Neural progenitor cell (in vitro differentiated cells): Measurements from ENCODE around the gene AGBL4. TPM values are rescaled to one million over a fixed set of nuclear protein-coding genes. Genes with fewer than 3 reads are reported as not detected.

ENCODE experiments used
- DNase-seq: peaks from one replicate; pipeline ENCODE4 v3.0.0-alpha.2; 2016; ENCODE audit warnings: low spot score
- H2AFZ ChIP-seq: fragments of 200-600 bp; sonication (generic); replicated peaks from 2 replicates; pipeline ENCODE4 v1.6.1; 2016; ENCODE audit warnings: antibody characterized with exemption
- H3F3A ChIP-seq: fragments of 200-600 bp; sonication (generic); 2 replicates; pipeline ENCODE4 v1.6.1; 2016; ENCODE audit warnings: antibody characterized with exemption, low read depth
- H3K27ac ChIP-seq: fragments of 200-600 bp; sonication (generic); 2 replicates; pipeline ENCODE4 v1.5.1; 2016; ENCODE audit warnings: mild to moderate bottlenecking
- H3K27me3 ChIP-seq: fragments of 200-600 bp; sonication (generic); 2 replicates; pipeline ENCODE4 v1.6.1; 2016; ENCODE audit warnings: mild to moderate bottlenecking, moderate library complexity
- H3K36me3 ChIP-seq: fragments of 200-600 bp; sonication (generic); 2 replicates; pipeline ENCODE4 v1.5.1; 2016
- H3K4me1 ChIP-seq: fragments of 200-600 bp; sonication (generic); 2 replicates; pipeline ENCODE4 v1.6.1; 2016; ENCODE audit warnings: mixed run types
- H3K4me2 ChIP-seq: fragments of 200-600 bp; sonication (generic); 2 replicates; pipeline ENCODE4 v1.6.1; 2016
- H3K4me3 ChIP-seq: fragments of 200-600 bp; sonication (generic); 2 replicates; pipeline ENCODE4 v1.5.1; 2016
- H3K79me2 ChIP-seq: fragments of 200-600 bp; sonication (generic); 2 replicates; pipeline ENCODE4 v1.6.1; 2016; ENCODE audit warnings: low read depth
- H3K9ac ChIP-seq: fragments of 200-600 bp; sonication (generic); 2 replicates; pipeline ENCODE4 v1.6.1; 2016
- H3K9me3 ChIP-seq: fragments of 200-600 bp; sonication (generic); 2 replicates; pipeline ENCODE4 v1.5.1; 2016; ENCODE audit warnings: low read depth
- H4K20me1 ChIP-seq: fragments of 200-600 bp; sonication (generic); 2 replicates; pipeline ENCODE4 v1.6.1; 2016; ENCODE audit warnings: low read depth
- H3K27ac Mint-ChIP-seq: 3 replicates; pipeline ENCODE4 v1.8.0; 2021; ENCODE audit warnings: mixed read lengths
- H3K27me3 Mint-ChIP-seq: 2 replicates; pipeline ENCODE4 v1.8.0; 2022; ENCODE audit warnings: low read depth, mild to moderate bottlenecking, inconsistent platforms, moderate library complexity, mixed read lengths; ENCODE audit not compliant: insufficient read depth
- H3K36me3 Mint-ChIP-seq: 3 replicates; pipeline ENCODE4 v1.8.0; 2021; ENCODE audit warnings: mixed read lengths
- H3K4me1 Mint-ChIP-seq: 3 replicates; pipeline ENCODE4 v1.8.0; 2021; ENCODE audit warnings: mixed read lengths
- H3K4me3 Mint-ChIP-seq: 3 replicates; pipeline ENCODE4 v1.8.0; 2021; ENCODE audit warnings: mild to moderate bottlenecking, moderate library complexity, mixed read lengths
- H3K9me3 Mint-ChIP-seq: 3 replicates; pipeline ENCODE4 v1.8.0; 2020; ENCODE audit warnings: mixed read lengths
- EZH2 ChIP-seq: fragments of 200-600 bp; sonication (generic); IDR thresholded peaks from 2 replicates; pipeline ENCODE4 v1.6.1; 2017; ENCODE audit warnings: antibody characterized with exemption, mild to moderate bottlenecking, moderate library complexity
- EZH2phosphoT487 ChIP-seq: fragments of 200-600 bp; sonication (generic); IDR thresholded peaks from 2 replicates; pipeline ENCODE4 v1.6.1; 2017; ENCODE audit warnings: antibody characterized with exemption
- total RNA-seq: library from RNA; depleted of rRNA; stranded (reverse); fragments of >200 nt; gene quantifications from 2 replicates; pipeline ENCODE4 v1.2.3, GENCODE V29; 2015; ENCODE audit warnings: low replicate concordance
- TF ChIP-seq, protein P1 (sequence below): fragments of 200-600 bp; sonication (generic); IDR thresholded peaks from 2 replicates; pipeline ENCODE4 v1.5.1; 2017; ENCODE audit warnings: antibody characterized with exemption, mild to moderate bottlenecking

Gene AGBL4
- total RNA-seq, 1 donor from 2014 or later: 1.5 TPM

GRCh38 chr1:48536477-48536876 lies 1487.3 kb downstream of the AGBL4 start:
- DNase-seq: no peak
- peaks cover 18% of the 10 kb centered on the region for H3K4me1 Mint-ChIP-seq
- H2AFZ ChIP-seq: no peak overlapping the region
- TF ChIP-seq EZH2 (no peak), EZH2phosphoT487 (no peak)
- TF ChIP-seq, protein P1, sequence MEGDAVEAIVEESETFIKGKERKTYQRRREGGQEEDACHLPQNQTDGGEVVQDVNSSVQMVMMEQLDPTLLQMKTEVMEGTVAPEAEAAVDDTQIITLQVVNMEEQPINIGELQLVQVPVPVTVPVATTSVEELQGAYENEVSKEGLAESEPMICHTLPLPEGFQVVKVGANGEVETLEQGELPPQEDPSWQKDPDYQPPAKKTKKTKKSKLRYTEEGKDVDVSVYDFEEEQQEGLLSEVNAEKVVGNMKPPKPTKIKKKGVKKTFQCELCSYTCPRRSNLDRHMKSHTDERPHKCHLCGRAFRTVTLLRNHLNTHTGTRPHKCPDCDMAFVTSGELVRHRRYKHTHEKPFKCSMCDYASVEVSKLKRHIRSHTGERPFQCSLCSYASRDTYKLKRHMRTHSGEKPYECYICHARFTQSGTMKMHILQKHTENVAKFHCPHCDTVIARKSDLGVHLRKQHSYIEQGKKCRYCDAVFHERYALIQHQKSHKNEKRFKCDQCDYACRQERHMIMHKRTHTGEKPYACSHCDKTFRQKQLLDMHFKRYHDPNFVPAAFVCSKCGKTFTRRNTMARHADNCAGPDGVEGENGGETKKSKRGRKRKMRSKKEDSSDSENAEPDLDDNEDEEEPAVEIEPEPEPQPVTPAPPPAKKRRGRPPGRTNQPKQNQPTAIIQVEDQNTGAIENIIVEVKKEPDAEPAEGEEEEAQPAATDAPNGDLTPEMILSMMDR: no peak
- no peaks in the 10 kb centered on the region for H3F3A ChIP-seq
- H3K4me2 ChIP-seq: no peak overlapping the region
- no peak overlapping the region for H3K9ac ChIP-seq
- no peaks in the 10 kb centered on the region for H3K9me3 ChIP-seq
- H3K27ac Mint-ChIP-seq: no peak overlapping the region
- H3K27ac ChIP-seq: no peak overlapping the region
- H3K36me3 Mint-ChIP-seq: no peaks in the 10 kb centered on the region
- no peak overlapping the region for H3K4me3 ChIP-seq
- peaks cover 2% of the 10 kb centered on the region for H3K27me3 Mint-ChIP-seq
- peaks cover under 1% of the 10 kb centered on the region for H4K20me1 ChIP-seq
- no peaks in the 10 kb centered on the region for H3K27me3 ChIP-seq
- H3K4me1 ChIP-seq: peaks cover 20% of the 10 kb centered on the region
- H3K36me3 ChIP-seq: no peaks in the 10 kb centered on the region
- no peaks in the 10 kb centered on the region for H3K9me3 Mint-ChIP-seq
- no peak overlapping the region for H3K4me3 Mint-ChIP-seq
- no peaks in the 10 kb centered on the region for H3K79me2 ChIP-seq

DNA sequence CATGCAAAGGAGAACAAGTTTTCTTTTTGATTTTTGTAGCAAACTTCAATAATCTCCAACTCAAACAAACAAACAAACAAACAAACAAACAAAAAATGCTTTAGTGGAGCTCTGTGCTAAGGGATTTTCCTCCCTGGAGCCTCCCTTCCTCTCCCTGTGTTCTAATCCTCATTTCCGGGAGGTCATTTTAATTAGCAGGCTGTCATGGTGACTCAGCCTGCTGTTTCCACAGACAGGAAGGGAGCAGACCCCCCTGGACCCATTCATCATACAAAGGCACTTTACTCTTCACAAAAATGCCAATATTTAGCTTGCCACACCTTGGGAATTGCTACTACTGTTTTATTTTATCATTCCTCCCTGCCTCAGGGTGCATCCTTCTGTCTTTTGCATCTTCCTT lies 1490.8 kb downstream of the AGBL4 start:
- H3K4me1 Mint-ChIP-seq: peaks cover 20% of the 10 kb centered on the region
- no peaks in the 10 kb centered on the region for H3K9me3 Mint-ChIP-seq
- no peaks in the 10 kb centered on the region for H3K36me3 ChIP-seq
- peak overlapping the region; percentile 35 for H3K4me2 ChIP-seq
- no peak overlapping the region for H3K4me3 Mint-ChIP-seq
- peak overlapping the region; percentile 36 for H3K27ac ChIP-seq
- no peak overlapping the region for H3K4me3 ChIP-seq
- no peaks in the 10 kb centered on the region for H3F3A ChIP-seq
- H4K20me1 ChIP-seq: peaks cover 7% of the 10 kb centered on the region
- H3K79me2 ChIP-seq: no peaks in the 10 kb centered on the region
- H3K9me3 ChIP-seq: no peaks in the 10 kb centered on the region
- H3K9ac ChIP-seq: no peak overlapping the region
- DNase-seq: peak; percentile 30
- H3K27ac Mint-ChIP-seq: no peak overlapping the region
- no peak overlapping the region for H2AFZ ChIP-seq
- no peaks in the 10 kb centered on the region for H3K36me3 Mint-ChIP-seq
- H3K4me1 ChIP-seq: peaks cover 23% of the 10 kb centered on the region
- H3K27me3 ChIP-seq: no peaks in the 10 kb centered on the region
- no peak for TF ChIP-seq EZH2phosphoT487
- TF ChIP-seq, protein P1: no peak
- no peak for TF ChIP-seq EZH2
- H3K27me3 Mint-ChIP-seq: peaks cover 4% of the 10 kb centered on the region

DNA sequence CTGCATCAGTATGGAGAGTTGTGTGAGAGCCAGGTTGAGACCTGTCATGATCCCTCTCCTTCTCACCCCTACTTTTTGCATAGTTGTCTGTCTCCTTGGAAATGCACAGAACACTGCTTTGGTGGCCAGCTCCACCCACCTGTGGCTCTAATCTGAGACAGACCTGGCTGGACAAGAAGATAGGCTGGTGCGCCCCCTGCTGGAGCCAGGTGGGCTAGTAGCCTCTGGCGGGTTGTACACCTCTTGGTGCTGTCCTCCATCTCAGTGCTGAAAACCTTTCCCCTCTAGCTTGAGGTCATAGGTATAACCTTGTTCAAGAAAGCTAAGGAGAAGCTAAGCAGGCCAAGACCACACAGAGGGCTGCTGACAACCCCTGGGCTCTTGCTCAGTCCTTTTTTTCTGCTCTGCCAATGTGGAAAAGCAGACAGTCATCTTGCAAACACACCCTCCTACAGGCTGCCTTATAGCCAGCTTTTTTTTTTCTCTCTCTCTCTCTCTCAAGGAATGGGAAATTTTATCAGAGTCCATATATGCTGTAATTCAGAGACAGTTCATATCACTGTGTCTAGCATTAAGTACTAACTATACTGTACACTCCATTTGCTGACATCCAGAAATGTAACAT lies 1492.9 kb downstream of the AGBL4 start:
- Histone ChIP-seq H3K9ac (no peak overlapping the region), H3F3A (no peaks in the 10 kb centered on the region), H4K20me1 (peaks cover 7% of the 10 kb centered on the region), H3K36me3 (no peaks in the 10 kb centered on the region), H3K27me3 (no peaks in the 10 kb centered on the region), H2AFZ (no peak overlapping the region), H3K4me1 (peaks cover 32% of the 10 kb centered on the region), H3K27ac (no peak overlapping the region), H3K4me3 (no peak overlapping the region), H3K79me2 (no peaks in the 10 kb centered on the region), H3K4me2 (no peak overlapping the region), H3K9me3 (no peaks in the 10 kb centered on the region)
- Mint-ChIP-seq H3K36me3 (no peaks in the 10 kb centered on the region), H3K9me3 (no peaks in the 10 kb centered on the region), H3K27ac (no peak overlapping the region), H3K27me3 (peaks cover 5% of the 10 kb centered on the region), H3K4me1 (peaks cover 29% of the 10 kb centered on the region), H3K4me3 (no peak overlapping the region)
- DNase-seq: peak; percentile 96
- peak; percentile 23 for TF ChIP-seq EZH2phosphoT487
- TF ChIP-seq, protein P1: peak; percentile 99
- peak; percentile 29 for TF ChIP-seq EZH2
